Endodermal cell (in vitro differentiated cells): Measurements from ENCODE around the gene UBR1. TPM values are rescaled to one million over a fixed set of nuclear protein-coding genes. Genes with fewer than 3 reads are reported as not detected.

Experiments used
- DNase-seq: peaks from one replicate; pipeline ENCODE4 v3.0.0-alpha.2; 2017
- H3K27ac ChIP-seq: 2 replicates; pipeline ENCODE4 v1.5.1; 2013; ENCODE audit warnings: mild to moderate bottlenecking, low read depth, low read length, moderate library complexity
- H3K27me3 ChIP-seq: 2 replicates; pipeline ENCODE4 v1.6.1; 2013; ENCODE audit warnings: mild to moderate bottlenecking, low read length, moderate library complexity; ENCODE audit not compliant: insufficient read depth, control insufficient read depth, poor library complexity, severe bottlenecking
- H3K36me3 ChIP-seq: 2 replicates; pipeline ENCODE4 v1.7.0; 2013; ENCODE audit warnings: mild to moderate bottlenecking, low read length, moderate library complexity; ENCODE audit not compliant: control insufficient read depth, insufficient read depth
- H3K4me1 ChIP-seq: one replicate; pipeline ENCODE4 v1.7.0; 2013; ENCODE audit warnings: low read length; ENCODE audit not compliant: control insufficient read depth, insufficient read depth
- H3K4me3 ChIP-seq: 2 replicates; pipeline ENCODE4 v1.5.1; 2013; ENCODE audit warnings: mild to moderate bottlenecking, low read length, moderate library complexity
- H3K9ac ChIP-seq: 2 replicates; pipeline ENCODE4 v1.6.1; 2013; ENCODE audit warnings: mild to moderate bottlenecking, low read length, moderate library complexity; ENCODE audit not compliant: poor library complexity, severe bottlenecking; ENCODE audit errors: extremely low read depth
- H3K9me3 ChIP-seq: 2 replicates; pipeline ENCODE4 v1.6.1; 2013; ENCODE audit warnings: mild to moderate bottlenecking, low read length, moderate library complexity; ENCODE audit not compliant: control insufficient read depth
- H3K27ac Mint-ChIP-seq: 2 replicates; pipeline ENCODE4 v1.8.0; 2020; ENCODE audit warnings: mixed read lengths
- H3K27me3 Mint-ChIP-seq: 2 replicates; pipeline ENCODE4 v1.8.0; 2021; ENCODE audit warnings: mild to moderate bottlenecking, mixed read lengths; ENCODE audit not compliant: insufficient read depth
- H3K36me3 Mint-ChIP-seq: 2 replicates; pipeline ENCODE4 v1.8.0; 2020; ENCODE audit warnings: low read depth, mixed read lengths
- H3K4me1 Mint-ChIP-seq: 2 replicates; pipeline ENCODE4 v1.8.0; 2020; ENCODE audit warnings: mixed read lengths
- H3K4me3 Mint-ChIP-seq: 2 replicates; pipeline ENCODE4 v1.8.0; 2020; ENCODE audit warnings: mild to moderate bottlenecking, moderate library complexity, mixed read lengths
- H3K9me3 Mint-ChIP-seq: 2 replicates; pipeline ENCODE4 v1.8.0; 2020; ENCODE audit warnings: mild to moderate bottlenecking, mixed read lengths
- WGBS, 2 experiments: methylation state at CpG; one replicate each; pipeline versions ENCODE4 v1.1.5 to v1.1.7; 2013; ENCODE audit warnings: missing lambda C conversion rate in 2 of 2, mixed read lengths in 1 of 2; ENCODE audit not compliant: insufficient coverage in 1 of 2, insufficient read length in 1 of 2; 5-methylcytosine and 5-hydroxymethylcytosine counted together
- total RNA-seq, 2 donors: library from RNA; stranded (reverse); fragmentation: NEBNext Ultra II Directional in 1 of 2; extraction: Animal tissue kit (Norgen Biotek cat#: 25700) in 1 of 2; gene quantifications; 2 replicates in 1 of 2; 3 replicates in 1 of 2; pipeline ENCODE4 v1.2.1, GENCODE V29; 2021
- TF ChIP-seq, protein P1 (sequence below): fragments of 200-600 bp; sonication (generic); conservative IDR thresholded peaks from 2 replicates; pipeline ENCODE4 v1.5.0; 2021; ENCODE audit warnings: antibody characterized with exemption, mild to moderate bottlenecking

The UBR1 gene
- total RNA-seq, 2 donors from 2014 or later = 30.3 to 30.9 TPM

DNA sequence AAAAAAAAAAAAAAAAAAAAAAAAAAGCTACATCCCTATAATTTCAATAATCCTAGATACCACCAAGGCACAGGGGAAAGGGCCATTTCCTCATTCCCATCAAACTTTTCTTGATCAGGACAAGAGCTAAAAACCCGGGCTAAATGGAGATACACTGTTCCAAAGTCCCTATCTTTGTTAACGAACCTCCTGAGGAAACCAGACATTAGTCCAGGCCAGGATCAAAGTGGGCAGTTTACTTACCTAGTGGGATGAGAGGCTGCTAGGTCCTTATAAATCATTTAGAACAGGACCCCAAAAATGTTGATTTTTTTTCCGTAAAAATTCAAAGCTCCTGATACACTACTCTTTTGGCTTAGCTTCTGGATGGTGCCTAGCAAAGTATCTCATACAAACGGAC, 35.6 kb downstream of the UBR1 start:
- no peak for DNase-seq
- H3K27ac ChIP-seq = no peak overlapping the region
- peaks cover 93% of the 10 kb centered on the region for H3K36me3 ChIP-seq
- Mint-ChIP-seq H3K9me3 (no peaks in the 10 kb centered on the region), H3K4me3 (no peak overlapping the region), H3K27me3 (no peaks in the 10 kb centered on the region), H3K4me1 (no peaks in the 10 kb centered on the region), H3K36me3 (peaks cover 89% of the 10 kb centered on the region), H3K27ac (no peak overlapping the region)
- no peaks in the 10 kb centered on the region for H3K9me3 ChIP-seq
- no peaks in the 10 kb centered on the region for H3K4me1 ChIP-seq
- WGBS, 2 experiments = 98 to 100% methylated on average over 2 to 4 of the region's 4 CpGs
- H3K4me3 ChIP-seq = no peak overlapping the region
- TF ChIP-seq, protein P1, sequence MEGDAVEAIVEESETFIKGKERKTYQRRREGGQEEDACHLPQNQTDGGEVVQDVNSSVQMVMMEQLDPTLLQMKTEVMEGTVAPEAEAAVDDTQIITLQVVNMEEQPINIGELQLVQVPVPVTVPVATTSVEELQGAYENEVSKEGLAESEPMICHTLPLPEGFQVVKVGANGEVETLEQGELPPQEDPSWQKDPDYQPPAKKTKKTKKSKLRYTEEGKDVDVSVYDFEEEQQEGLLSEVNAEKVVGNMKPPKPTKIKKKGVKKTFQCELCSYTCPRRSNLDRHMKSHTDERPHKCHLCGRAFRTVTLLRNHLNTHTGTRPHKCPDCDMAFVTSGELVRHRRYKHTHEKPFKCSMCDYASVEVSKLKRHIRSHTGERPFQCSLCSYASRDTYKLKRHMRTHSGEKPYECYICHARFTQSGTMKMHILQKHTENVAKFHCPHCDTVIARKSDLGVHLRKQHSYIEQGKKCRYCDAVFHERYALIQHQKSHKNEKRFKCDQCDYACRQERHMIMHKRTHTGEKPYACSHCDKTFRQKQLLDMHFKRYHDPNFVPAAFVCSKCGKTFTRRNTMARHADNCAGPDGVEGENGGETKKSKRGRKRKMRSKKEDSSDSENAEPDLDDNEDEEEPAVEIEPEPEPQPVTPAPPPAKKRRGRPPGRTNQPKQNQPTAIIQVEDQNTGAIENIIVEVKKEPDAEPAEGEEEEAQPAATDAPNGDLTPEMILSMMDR = no peak
- no peak overlapping the region for H3K9ac ChIP-seq
- H3K27me3 ChIP-seq = no peaks in the 10 kb centered on the region

DNA sequence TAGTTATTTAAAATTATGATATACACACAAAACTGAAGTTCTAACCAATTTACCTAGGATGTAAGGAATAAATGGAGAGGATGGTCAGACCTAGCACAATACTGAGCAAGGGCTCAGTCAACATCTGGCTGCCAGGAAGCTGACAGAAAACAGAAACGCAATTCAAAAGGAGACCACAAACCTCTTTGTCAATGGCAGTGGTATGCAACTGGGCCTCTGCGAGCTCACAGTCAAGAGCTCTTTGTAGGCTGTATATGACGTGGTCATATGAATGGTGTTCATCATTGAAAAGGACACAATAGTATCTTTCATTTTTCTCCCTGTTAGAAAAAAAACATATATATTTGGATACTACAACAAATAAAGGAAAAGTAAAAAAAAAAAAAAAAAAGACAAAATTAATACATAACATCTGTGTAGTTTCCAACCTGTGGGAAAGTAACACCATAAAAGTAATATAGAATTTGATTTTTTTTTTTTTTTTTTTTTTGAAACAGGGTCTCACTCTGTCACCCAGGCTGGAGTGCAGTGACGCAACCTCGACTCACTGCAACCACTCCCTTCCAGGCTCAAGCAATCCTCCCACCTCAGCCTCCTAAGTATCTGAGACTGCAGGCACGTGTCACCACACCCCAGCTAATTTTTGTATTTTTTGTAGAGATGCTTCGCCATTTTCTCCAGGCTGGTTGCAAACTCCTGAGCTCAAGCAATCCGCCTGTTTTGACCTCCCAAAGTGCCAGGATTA, 37.9 kb downstream of the UBR1 start:
- no peak overlapping the region for H3K27ac Mint-ChIP-seq
- Histone ChIP-seq H3K27me3 (no peaks in the 10 kb centered on the region), H3K9me3 (no peaks in the 10 kb centered on the region), H3K4me1 (no peaks in the 10 kb centered on the region), H3K4me3 (no peak overlapping the region), H3K27ac (no peak overlapping the region), H3K9ac (no peak overlapping the region), H3K36me3 (peaks cover 82% of the 10 kb centered on the region)
- 87 to 98% methylated on average over 5 to 7 of the region's 8 CpGs for WGBS, 2 experiments
- DNase-seq = no peak
- H3K36me3 Mint-ChIP-seq = peaks cover 77% of the 10 kb centered on the region
- no peaks in the 10 kb centered on the region for H3K9me3 Mint-ChIP-seq
- H3K4me1 Mint-ChIP-seq = no peaks in the 10 kb centered on the region
- TF ChIP-seq, protein P1 = no peak
- H3K27me3 Mint-ChIP-seq = no peaks in the 10 kb centered on the region
- H3K4me3 Mint-ChIP-seq = no peak overlapping the region

GRCh38 chr15:43056696-43057095, 49.1 kb downstream of the UBR1 start:
- H3K4me3 Mint-ChIP-seq = no peak overlapping the region
- no peaks in the 10 kb centered on the region for H3K4me1 Mint-ChIP-seq
- no peaks in the 10 kb centered on the region for H3K27me3 Mint-ChIP-seq
- no peaks in the 10 kb centered on the region for H3K9me3 Mint-ChIP-seq
- H3K27ac Mint-ChIP-seq = no peak overlapping the region
- Histone ChIP-seq H3K27ac (no peak overlapping the region), H3K4me1 (no peaks in the 10 kb centered on the region), H3K4me3 (no peak overlapping the region), H3K9ac (no peak overlapping the region), H3K27me3 (no peaks in the 10 kb centered on the region), H3K36me3 (peaks cover 87% of the 10 kb centered on the region), H3K9me3 (no peaks in the 10 kb centered on the region)
- H3K36me3 Mint-ChIP-seq = peaks cover 84% of the 10 kb centered on the region
- TF ChIP-seq, protein P1 = no peak
- DNase-seq = no peak
